ENCODE measurements around the gene LOXL1.
A peak's percentile ranks its signal among the peaks of the same experiment; 100 is the strongest.

Gene LOXL1

DNA sequence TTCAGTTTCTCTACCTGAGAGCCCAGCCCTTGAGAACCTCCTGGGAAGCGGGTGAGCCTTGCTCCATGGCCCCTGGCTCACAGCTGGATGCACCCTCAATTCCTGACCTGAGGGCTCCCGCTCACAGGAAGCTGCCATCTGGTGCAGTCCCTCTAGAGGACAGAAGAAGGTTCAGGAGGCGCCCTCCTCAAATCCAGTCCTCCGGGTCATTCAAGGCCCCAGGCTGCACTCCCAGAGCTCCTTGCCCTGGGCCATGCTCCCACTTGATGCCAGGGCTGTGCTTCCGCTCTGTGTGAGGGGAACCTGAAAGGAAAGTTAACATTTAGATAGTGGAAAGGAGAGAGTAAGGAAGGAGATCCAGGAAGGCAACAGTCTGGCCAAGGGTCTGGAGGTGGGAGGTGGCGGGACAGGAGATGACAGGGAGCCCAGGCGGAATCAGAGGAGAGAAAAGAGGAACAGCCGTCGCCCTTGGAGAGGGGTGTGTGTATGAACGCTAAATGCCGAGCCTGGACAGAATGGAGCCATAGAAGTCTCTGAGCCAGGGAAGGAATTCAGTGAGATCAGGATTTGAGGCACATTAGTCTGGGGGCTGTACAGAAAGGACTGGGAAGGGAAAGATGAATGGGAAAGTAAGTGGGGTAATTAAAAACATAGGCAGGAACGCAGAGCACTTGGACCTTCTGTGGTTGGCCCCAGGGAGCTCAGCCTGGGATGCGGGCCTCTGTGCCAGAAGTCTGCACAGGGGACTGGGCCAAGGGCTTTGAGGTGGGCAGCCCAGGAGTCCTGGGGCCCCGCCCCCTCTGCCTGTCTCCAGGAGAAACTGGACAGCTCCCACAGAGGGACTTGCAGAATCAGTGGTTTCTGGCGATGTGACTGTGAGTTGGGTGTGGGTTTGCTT, 26.8 kb upstream of the LOXL1 start:
- DNase-seq = no peak

DNA sequence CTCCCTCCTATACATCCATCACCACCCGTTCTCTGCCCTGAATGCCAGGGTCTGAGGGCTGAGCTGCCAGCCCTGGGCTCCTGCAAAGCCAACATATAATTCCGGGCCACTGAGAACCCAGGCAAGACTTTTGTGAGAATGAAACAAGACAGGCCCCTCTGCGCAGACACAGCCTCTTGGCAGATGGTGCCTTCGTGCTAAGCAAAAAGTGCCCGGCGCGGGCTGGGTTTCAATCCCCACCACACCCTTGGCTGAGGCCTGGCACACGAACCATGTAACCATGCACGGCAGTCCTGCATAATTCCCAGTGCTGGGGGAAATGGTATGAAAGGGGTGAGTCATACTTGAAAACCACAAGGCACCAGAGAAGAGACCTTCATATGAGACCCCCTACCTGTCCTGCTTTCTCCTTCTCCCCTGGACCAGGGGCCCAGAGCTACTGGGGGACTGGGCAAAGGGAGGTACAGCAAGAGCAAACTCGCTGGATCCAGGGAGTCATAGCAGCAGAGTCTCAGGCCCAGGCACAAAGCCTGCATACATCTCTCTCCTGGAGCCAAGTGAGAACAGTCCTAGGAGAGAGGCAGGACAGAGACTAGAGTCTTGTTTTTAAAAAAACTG, 26.1 kb upstream of the LOXL1 start:
- no peak for DNase-seq

DNA sequence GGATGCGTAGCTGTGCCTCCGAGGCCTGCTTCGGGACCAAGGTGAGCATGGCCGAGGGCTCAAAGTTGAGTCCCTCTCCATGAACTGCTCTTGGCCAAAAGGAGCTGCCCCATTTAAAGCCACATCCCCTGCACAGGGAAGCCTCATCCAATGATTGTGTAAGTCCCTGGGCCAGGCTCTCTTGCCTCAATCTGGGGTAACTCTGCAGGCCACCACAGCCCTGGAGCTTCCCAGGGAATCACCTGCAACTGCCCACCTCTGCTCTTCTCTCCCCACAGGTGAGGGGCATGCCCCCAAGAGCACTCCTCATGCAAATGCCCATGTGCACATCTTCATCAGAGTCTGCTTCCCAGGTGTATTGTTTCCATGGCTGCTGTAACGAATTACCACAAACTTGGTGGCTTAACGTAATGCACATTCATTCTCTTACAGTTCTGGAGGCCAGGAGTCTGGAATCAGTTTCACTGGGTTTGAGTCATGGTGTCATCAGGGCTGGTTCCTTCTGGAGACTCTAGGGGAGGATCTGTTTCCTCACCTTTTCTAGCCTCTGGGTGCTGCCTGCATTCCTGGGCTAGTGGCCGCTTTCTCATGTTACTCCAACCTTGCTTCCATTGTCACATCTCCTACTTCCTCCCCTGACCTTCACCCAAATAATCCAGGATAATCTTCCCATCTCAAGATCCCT, 25.0 kb upstream of the LOXL1 start:
- no peak for DNase-seq

DNA sequence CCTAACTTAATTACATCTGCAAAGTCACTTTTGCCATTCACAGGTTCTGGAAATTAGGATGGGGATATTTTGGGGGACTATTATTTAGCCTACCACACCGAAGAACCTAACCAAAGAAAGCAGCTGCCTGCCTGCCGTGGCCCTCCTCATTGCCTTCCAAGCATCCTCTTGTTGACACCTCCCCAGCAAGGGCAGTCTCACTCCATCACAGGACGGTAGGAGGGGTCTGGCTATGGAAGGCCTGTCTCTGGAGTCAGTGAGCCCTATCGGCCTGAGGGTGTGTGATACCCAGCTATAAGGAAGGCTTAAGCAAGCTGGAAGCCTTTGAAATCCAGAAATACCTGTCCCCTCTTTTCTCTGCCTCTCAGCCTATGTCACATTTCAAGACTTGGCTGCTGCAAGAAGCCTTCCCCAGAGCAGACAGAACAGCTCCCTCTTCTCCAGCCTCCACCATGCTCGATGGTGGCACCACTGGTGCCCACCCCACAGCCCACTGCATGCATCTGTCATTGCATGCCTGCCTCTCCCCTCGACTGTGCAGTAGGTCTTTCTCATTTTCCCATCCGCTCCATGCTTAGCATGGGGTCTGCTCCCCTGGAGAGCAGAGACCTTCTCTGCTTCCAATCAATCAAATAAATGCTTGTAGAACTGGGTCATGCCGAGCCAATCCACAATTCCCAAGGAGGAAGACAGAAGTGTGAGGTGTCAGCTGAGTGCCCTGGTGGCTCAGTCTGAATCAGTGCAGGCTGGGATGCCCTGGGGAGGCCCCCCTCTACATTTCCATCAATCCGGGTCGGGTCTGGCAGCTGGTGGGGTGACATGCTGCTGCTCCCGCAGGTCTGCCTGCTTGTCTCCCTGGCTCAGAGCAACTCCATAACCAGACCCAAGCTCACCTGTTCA, 23.9 kb upstream of the LOXL1 start:
- no peak for DNase-seq

DNA sequence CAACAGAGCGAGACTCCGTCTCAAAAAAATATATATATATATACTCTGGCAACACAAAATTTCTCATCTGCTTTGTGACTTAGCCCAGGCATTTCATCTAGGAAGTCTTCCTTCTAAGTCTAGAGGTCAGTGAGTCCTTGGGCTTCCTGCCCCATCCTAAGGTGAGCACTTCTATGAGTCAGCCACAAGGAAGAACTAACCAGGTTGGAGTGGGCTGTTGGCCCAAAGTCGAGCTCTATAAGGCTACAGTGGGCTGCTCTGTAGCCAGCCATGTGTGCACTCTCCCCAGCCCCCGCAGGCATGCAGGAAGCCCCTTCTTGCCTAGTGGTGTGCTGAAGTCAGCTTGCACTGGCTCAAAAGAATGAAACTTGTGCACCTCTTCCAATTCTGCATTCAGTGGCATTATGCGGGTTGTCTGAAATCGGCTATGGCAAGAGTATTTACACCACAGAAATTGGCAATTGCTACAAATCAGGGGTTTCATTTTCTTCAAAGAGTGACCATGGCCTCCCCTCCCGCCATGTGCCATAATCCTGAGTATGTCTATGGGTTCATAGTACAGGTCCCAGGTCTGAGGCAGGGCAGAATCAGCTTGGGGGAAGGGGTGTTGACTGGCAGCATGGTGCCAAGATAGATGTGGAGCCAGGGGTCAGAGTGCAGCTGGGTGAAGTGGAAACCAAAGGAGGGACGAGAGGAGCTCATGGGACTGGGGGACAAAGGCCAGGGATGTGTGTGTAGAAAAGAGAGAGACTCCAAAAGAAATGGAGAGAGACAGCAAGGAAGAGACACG, 22.0 kb upstream of the LOXL1 start:
- no peak for DNase-seq

DNA sequence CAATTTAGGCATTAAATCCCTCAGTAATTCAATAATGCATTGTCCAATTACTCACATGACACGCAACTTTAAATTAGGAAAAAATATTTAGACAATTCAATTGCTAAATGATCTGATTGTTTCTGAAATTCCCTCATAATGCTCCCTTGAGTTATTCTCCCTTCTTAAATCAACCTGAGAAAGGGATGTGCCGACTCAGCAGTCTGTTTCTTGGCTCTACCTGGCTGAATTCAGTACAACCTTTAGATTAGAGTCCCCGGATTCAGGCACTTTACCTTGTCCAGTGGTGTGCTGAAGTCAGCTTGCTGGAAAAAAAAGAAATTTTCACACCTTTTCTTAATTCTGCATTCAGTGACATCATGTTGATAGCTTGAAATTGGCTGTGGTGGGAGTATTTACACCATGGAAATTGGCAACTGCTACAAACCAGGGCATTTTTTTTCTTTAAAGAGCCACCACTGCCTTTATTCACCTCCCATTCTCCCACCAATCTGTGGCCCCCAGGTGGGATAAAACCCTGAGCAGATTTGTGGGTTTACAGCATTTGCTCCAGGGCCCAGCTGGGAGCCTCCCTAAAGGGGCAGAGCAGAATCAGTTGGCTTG, 20.9 kb upstream of the LOXL1 start:
- no peak for DNase-seq

DNA sequence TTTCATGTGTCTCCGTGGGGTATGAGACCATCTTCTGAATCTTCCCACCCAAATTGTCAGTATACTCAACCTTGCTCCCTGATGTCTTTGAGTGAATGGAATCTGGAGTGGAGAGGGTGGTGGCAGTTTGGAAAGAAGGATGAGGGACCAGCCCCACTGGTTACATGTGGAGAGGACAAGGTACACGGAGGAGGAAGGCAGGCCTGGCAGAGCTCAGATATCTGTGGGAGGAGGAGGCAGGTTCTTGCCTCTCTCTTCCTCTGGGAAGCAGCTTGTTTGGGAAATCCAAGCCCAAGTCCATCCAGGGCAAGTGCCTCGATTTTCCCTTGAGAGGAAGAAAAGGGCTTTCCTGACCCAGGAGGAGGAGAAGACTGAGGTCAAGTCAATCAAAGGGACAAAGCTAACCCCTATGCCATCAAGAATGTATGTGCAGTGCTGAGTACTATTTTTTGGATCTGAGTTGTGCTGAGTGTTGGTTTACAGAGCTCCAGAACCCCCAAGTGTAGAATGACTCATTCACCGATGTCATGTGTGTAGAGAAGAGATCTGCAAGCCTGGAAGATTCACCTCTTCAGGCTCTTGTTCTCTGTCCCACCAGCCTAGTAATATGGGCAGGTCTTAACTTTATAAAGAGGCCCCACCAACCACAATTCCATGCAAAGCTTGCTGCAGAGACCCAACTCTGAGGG, 19.8 kb upstream of the LOXL1 start:
- no peak for DNase-seq

DNA sequence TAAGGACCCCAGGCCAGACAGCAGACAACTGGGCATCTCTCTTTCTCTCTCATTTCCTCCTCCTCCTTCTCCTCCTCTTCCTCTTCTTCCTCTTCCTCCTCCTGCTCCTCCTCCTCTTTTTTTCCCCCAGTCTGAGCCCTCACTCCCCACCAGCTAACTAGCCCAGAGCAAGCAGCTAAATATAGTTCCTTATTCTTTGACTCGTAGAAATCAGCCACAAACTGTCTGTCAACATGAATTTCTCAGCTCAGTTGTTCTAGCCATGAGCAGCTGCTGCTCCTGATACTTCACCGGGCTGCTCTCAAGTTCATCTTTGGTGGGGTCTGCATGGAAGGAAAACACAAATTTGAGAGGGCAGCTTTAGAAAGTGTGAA, 19.2 kb upstream of the LOXL1 start:
- DNase-seq = peak; percentile 17

DNA sequence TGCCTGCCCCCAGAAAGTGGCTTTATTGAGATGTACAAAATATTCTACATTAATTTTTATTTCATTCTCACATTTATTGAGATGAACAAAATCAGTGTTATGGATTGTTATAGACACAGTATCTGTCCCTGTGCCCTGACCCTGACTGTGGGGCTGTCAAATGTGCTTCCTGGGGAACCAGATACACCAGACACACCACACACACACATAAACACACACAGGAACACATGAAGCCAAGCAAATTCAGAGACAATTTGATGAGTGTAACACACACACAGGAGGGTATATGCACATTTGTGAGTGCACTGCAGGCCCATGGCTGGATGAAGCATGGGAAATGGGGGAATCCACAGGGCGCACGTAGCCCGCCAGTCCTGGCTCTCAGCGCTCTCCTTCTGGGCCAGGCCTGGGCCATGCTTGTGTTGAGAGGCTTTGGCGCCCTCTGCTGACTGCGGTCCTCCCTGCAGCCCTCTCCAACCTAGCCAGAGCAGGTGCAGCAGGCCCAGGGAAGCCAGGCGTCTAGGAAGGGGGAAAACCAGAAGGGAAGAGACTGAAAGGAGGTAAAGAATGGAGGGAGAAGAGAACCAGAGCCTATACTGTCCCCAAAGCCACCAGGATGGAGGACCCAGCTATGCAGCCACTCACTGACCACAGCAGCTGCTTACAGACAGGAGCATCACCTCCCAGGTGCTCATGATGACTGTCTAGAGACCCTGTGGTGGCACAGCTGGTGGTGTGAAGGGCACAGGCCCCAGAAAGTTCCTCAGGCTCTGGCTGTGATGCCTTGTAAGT, 18.0 kb upstream of the LOXL1 start:
- peak; percentile 62 for DNase-seq

DNA sequence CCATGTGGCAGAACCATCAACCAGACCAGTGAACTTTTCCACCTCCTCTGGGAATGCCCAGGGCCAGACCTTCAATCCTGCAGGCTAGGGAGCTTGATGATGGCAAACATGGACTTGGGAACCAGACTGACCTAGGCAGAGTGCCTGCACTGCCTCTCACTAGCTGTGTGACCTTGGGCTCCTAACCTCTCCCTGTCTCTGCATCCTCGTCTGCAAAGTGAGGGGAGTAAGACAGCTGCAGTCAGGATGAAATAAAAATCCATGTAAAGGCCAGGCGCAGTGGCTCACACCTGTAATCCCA, 17.5 kb upstream of the LOXL1 start:
- DNase-seq = no peak

DNA sequence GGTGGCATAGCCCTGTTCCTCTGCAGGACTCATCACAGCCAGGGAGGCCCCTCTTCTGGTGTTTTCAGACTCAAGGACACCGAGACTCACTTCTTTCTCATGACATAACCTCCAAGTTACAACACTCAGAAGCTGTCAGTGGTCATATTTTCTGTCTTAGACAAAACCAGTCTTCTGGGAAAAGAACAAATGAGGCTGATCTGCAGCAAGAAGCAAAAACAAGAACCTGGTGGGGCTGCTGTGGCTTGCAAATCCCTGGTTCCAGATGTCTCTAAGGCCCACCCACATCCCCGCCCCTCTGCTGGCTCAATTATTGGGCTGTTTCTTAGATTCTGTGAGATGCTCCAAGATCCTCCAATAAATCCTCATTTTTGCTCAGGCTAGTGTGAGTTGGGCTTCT, 16.6 kb upstream of the LOXL1 start:
- no peak for DNase-seq

DNA sequence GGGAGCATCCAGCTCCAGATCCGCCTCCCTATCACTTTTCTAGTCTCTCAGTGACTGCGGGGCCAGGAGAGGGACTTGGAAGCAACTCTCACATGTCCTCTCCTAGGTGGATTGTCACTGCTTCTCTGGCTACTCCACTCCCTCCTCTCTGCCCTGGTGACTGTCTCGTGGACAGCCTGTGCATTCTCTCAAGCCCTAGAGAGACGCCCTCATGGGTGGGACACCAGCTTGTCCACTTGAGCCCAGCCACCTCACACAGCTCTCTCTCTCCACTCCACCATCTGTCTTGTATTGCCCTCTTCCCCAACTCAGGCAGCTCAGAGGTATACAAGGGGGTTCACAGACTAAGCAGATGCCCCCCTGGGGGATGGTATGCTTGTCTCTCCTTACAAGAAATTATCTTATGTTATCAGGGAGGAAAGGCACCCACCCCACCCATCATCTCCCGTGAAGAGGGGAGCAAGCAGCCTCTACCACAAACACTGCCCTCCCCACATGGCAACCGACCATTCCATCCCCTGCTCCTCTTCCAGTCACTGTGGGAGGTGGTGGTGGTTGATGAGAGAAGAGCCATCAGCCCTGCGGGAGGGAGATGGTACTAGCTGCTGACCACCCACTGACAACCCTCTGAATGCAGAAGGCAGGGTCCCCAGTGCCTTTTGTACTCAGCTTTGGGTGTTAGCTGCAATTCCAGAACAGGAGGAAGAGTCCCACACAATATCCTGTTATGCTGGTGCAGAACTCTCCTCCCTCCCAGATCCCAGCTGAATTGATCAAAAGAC, 15.5 kb upstream of the LOXL1 start:
- no peak for DNase-seq

DNA sequence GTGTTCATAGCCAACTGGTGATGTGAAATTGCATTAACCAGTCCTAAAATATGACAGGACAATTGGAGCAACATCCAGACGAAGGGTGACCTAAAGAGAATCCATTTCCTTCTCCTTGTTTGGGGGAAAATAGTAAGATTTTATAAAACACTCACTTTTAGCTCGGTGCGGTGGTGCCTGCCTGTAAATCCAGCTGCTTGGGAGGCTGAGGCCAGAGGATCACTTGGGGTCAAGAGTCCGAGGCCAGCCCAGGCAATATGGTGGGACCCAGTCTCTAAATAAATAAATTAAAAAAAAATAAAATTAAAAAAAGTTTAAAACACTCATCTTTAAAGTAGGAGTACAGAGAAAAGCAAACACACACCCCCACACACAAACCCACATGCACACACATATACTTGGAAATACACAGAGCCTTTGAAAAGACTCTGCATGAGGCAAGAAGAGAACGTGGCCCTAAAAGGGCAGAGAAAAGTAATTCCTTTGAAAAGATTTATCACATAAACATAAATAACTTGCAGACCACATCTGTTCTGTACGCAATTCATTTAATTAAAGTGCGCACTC, 14.1 kb upstream of the LOXL1 start:
- no peak for DNase-seq

DNA sequence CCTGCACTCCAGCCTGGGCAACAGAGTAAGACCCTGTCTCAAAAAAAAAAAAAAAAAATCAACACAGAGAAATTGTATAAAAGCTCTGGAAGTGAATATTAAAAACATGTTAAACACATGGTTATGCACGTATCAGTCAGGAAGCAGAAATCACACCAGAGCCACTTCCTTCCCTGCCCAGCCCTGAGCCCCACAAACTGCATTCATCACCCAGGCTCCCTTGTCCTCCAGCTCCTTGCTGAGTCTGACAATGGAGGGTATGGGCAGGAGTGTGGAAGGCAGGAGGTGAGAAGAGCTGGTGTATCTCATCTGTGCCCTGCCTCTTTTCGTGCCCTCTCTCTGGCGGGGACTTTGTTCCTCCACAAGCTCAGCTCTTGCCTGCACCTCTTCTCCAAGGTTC, 12.1 kb upstream of the LOXL1 start:
- peak; percentile 62 for DNase-seq

DNA sequence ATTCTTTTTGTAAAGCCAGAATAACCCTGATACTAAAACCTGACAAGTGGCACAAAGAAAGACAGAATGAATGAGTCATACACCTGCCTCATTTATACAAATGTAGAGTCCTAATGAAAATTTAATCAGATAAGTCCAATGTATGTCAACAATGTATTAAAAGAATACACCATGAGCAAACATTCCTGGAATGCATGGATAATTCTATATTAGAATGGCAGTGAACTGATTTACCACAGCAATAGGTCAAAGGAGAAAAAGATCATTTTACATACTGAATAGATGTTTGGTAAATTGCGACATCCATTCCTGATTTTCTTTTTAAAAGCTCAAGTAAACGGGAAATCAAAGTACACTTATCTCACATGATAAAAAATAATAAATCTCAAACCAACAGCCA, 11.2 kb upstream of the LOXL1 start:
- DNase-seq = no peak

DNA sequence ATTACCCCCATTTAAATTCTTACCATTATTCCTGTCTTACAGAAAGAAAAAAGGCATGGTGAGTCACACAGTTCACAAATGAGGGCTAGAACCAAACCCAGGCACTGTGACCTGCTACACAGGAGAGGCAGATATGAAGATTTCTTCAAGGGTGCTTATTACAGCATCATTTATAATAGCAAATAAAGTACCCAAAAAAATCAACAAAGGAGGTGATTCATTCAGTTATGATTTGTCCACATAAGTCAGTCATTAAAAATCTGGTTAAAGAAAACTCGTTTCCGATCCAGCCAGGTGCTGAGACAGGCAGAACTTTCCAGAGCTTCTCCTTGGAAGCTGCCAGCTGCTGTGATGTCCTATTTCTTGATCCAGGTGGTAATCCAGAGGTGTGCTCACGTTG, 7.5 kb upstream of the LOXL1 start:
- DNase-seq = no peak

DNA sequence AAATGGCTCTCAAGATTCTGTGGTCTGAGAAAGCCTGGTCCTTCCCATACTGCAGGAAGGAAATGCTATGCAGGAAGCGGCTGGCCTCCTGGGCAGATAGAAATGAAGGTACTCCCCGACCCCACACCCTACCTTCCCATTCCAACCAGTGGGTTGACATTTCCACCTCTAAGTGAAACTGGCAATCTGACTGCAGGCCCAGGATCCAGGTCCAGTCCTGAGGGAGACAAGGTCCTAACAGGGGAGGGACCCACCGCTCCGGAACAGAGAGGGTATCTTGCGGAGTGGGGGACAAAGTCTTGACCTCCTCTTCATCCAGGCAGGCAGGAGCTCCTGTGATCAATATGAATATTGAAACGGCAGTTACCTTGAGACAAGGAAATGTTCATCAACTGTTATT, 6.6 kb upstream of the LOXL1 start:
- no peak for DNase-seq

DNA sequence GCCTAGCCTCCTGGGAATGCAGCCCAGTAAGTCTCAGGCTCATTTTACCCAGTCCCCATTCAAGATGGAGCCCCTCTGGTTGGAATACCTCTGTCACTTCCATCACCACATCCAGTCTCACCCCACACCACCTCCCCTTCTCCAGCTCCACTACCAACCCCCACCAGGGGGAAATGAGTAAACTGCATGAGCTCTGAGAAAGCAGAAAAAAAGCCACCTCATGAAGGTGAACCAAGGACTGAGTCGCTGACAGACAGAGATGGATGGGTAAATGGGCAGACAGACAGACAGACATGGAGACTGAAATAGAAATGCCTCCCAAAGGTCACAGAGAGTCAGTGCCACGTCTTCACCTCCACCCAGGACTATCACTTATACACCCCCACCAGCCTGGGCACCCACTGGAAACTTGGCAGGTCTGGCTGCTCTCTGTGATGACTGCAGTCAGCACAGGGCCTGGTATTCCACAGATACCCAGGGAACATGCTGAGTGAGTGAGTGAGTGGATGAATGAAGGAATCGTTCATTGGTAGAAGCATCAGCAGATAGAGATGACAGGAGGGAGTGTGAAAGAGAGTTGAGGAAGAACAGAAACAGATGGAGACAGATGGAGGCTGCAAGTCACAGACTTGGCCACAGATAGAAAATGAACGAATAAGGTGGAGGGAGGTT, 4.9 kb upstream of the LOXL1 start:
- no peak for DNase-seq

Measured in GDM1 (cell line).